Measurements from ENCODE around the gene TXLNA. TPM values are rescaled to one million over a fixed set of nuclear protein-coding genes. Genes with fewer than 3 reads are reported as not detected.

Gene TXLNA
- polyA plus RNA-seq, 1 donor (not counting 4 experiments of a cell fraction or from before 2014, with no cell fraction given): 20.0 TPM

DNA sequence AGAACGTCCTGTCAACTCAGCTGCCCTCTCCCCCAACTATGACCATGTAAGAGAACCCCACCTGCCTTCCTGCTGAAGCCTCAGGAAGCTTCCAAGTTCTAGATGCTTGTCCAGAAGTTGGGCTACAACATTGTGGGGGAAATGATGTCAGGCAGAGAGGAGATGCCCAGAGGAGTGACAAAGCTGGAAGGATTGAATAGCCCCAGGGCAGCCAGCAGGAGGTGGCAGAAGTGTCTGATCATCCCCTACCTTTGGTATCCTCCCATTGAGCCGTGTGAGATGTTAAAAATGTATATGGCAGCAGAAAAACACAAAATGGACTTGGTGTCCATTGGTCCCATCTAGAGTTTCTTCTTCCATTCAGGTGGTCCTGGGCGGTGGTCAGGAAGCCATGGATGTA, 49.3 kb downstream of the TXLNA start:
- no peak overlapping the region for H3K4me3 ChIP-seq (ENCODE audit: control insufficient read depth in 2 of 3, extremely low read depth in 1 of 3, insufficient read depth in 2 of 3, low read depth in 1 of 3, low read length in 3 of 3)
- no peaks in the 10 kb centered on the region for H3K9me1 ChIP-seq (ENCODE audit: control insufficient read depth, extremely low read depth, insufficient read depth, low read length)
- no peak for FAIRE-seq
- H3K27me3 ChIP-seq (ENCODE audit: control insufficient read depth, extremely low read depth, insufficient read depth, low read length): no peaks in the 10 kb centered on the region
- no peak for DNase-seq (ENCODE audit: low read depth, low spot score)
- no peak overlapping the region for H3K27ac ChIP-seq (ENCODE audit: control insufficient read depth, insufficient read depth, low read length)
- H3K4me1 ChIP-seq (ENCODE audit: control insufficient read depth, extremely low read depth, insufficient read depth, low read length): peaks cover 9% of the 10 kb centered on the region
- peaks cover 10% of the 10 kb centered on the region for H3K79me2 ChIP-seq (ENCODE audit: control insufficient read depth, insufficient read depth, low read length)
- no peak overlapping the region for H3K9ac ChIP-seq (ENCODE audit: control insufficient read depth, extremely low read depth, insufficient read depth, low read length)
- no peaks in the 10 kb centered on the region for H3K9me3 ChIP-seq (ENCODE audit: control insufficient read depth, low read depth, low read length)
- H3K36me3 ChIP-seq (ENCODE audit: control insufficient read depth in 2 of 2, extremely low read depth in 1 of 2, insufficient read depth in 2 of 2, low read length in 2 of 2): peaks cover 34 to 36% of the 10 kb centered on the region in 2 experiments
- TF ChIP-seq EZH2 (IDR thresholded peaks at IDR 0.05; ENCODE audit: low read length) (no peak), CTCF (optimal IDR thresholded peaks at IDR 0.05 in 1 of 3, IDR thresholded peaks at IDR 0.05 in 1 of 3, conservative IDR thresholded peaks at IDR 0.05 in 1 of 3; ENCODE audit: extremely low read depth in 1 of 3, insufficient read depth in 2 of 3, low read length in 3 of 3) (no peak)
- H4K20me1 ChIP-seq (ENCODE audit: control insufficient read depth, extremely low read depth, insufficient read depth, low read length): no peaks in the 10 kb centered on the region
- no peak overlapping the region for H3K4me2 ChIP-seq (ENCODE audit: control insufficient read depth, extremely low read depth, insufficient read depth, low read depth, low read length)
- H2AFZ ChIP-seq (ENCODE audit: control insufficient read depth, low read length): no peak overlapping the region
- dilution Hi-C loops (cut with MboI; ENCODE audit: extremely low pct_ligation_motif_present, low sequenced_read_pairs): no loop called here

GRCh38 chr1:32231843-32232432, 52.5 kb downstream of the TXLNA start:
- no peak overlapping the region for H2AFZ ChIP-seq (ENCODE audit: control insufficient read depth, low read length)
- no peaks in the 10 kb centered on the region for H3K27me3 ChIP-seq (ENCODE audit: control insufficient read depth, extremely low read depth, insufficient read depth, low read length)
- no peaks in the 10 kb centered on the region for H3K79me2 ChIP-seq (ENCODE audit: control insufficient read depth, insufficient read depth, low read length)
- no peaks in the 10 kb centered on the region for H4K20me1 ChIP-seq (ENCODE audit: control insufficient read depth, extremely low read depth, insufficient read depth, low read length)
- H3K9me1 ChIP-seq (ENCODE audit: control insufficient read depth, extremely low read depth, insufficient read depth, low read length): no peaks in the 10 kb centered on the region
- H3K4me3 ChIP-seq (ENCODE audit: control insufficient read depth in 2 of 3, extremely low read depth in 1 of 3, insufficient read depth in 2 of 3, low read depth in 1 of 3, low read length in 3 of 3): no peak overlapping the region
- H3K4me2 ChIP-seq (ENCODE audit: control insufficient read depth, extremely low read depth, insufficient read depth, low read depth, low read length): no peak overlapping the region
- FAIRE-seq: no peak
- no peak overlapping the region for H3K27ac ChIP-seq (ENCODE audit: control insufficient read depth, insufficient read depth, low read length)
- no peak for TF ChIP-seq EZH2 (IDR thresholded peaks at IDR 0.05; ENCODE audit: low read length)
- TF ChIP-seq CTCF (optimal IDR thresholded peaks at IDR 0.05 in 1 of 3, IDR thresholded peaks at IDR 0.05 in 1 of 3, conservative IDR thresholded peaks at IDR 0.05 in 1 of 3; ENCODE audit: extremely low read depth in 1 of 3, insufficient read depth in 2 of 3, low read length in 3 of 3): no peak
- H3K9ac ChIP-seq (ENCODE audit: control insufficient read depth, extremely low read depth, insufficient read depth, low read length): no peak overlapping the region
- H3K4me1 ChIP-seq (ENCODE audit: control insufficient read depth, extremely low read depth, insufficient read depth, low read length): peaks cover 20% of the 10 kb centered on the region
- dilution Hi-C loops (cut with MboI; ENCODE audit: extremely low pct_ligation_motif_present, low sequenced_read_pairs): no loop called here
- peaks cover 26 to 28% of the 10 kb centered on the region in 2 experiments for H3K36me3 ChIP-seq (ENCODE audit: control insufficient read depth in 2 of 2, extremely low read depth in 1 of 2, insufficient read depth in 2 of 2, low read length in 2 of 2)
- no peak for DNase-seq (ENCODE audit: low read depth, low spot score)
- H3K9me3 ChIP-seq (ENCODE audit: control insufficient read depth, low read depth, low read length): no peaks in the 10 kb centered on the region

Measured in keratinocyte (primary cell).